ENCODE results near the gene CEND1. TPM values are rescaled to one million over a fixed set of nuclear protein-coding genes. Genes with fewer than 3 reads are reported as not detected.

CEND1 gene
- total RNA-seq (1.6 and 7.6 TPM in 2 replicates), polyA plus RNA-seq (1.7 and 8.2 TPM in 2 replicates)

DNA sequence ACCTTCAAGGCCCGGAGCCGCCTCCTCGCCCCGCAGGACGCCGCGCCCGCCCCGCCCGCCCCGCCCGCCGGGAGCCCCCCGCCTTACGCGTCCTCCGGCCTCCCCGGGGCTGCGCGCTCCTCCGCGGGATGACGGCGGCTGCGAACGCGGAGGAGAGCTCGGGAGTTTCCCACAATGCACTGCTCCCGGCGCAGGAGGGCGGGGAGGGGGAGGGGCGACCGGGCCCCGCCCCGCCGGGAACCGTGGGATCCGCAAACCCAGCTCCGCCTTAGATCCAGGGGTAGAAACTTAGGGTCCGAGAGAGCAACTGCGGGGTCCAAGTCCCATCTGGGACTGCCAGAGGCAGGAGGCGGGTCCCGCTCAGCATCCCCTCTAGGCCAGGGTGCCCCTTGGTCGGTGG is at the start of gene CEND1:
TSS of gene CEND1 (minus strand) at position 148 of the 400 bp plus-strand sequence. CDS start 1,514 bp downstream, outside the sequence.
- no peaks in the 10 kb centered on the region for H3K9me3 ChIP-seq (ENCODE audit: low read depth)
- peak in 1 of 2 donors; percentile 54 for DNase-seq (ENCODE audit: low read depth in 1 of 2, low spot score in 1 of 2)
- peaks cover 6% of the 10 kb centered on the region for H3K4me1 ChIP-seq (ENCODE audit: low read depth)
- no peak within 1 kb of the TSS for H3K27ac ChIP-seq
- TF ChIP-seq CTCF (IDR thresholded peaks at IDR 0.05; ENCODE audit: low read depth, low read length): no peak
- H3K27me3 ChIP-seq: no peaks in the 10 kb centered on the region
- H3K36me3 ChIP-seq: no peaks in the 10 kb centered on the region
- H3K4me3 ChIP-seq: no peak within 1 kb of the TSS

GRCh38 chr11:839280-839623 is 49.4 kb upstream of the CEND1 start:
- no peak overlapping the region for H3K4me3 ChIP-seq
- no peaks in the 10 kb centered on the region for H3K9me3 ChIP-seq (ENCODE audit: low read depth)
- no peaks in the 10 kb centered on the region for H3K27me3 ChIP-seq
- TF ChIP-seq CTCF (IDR thresholded peaks at IDR 0.05; ENCODE audit: low read depth, low read length): no peak
- H3K36me3 ChIP-seq: peaks cover 33% of the 10 kb centered on the region
- no peak overlapping the region for H3K27ac ChIP-seq
- H3K4me1 ChIP-seq (ENCODE audit: low read depth): peaks cover 17% of the 10 kb centered on the region
- no peak for DNase-seq (ENCODE audit: low read depth in 1 of 2, low spot score in 1 of 2)

DNA sequence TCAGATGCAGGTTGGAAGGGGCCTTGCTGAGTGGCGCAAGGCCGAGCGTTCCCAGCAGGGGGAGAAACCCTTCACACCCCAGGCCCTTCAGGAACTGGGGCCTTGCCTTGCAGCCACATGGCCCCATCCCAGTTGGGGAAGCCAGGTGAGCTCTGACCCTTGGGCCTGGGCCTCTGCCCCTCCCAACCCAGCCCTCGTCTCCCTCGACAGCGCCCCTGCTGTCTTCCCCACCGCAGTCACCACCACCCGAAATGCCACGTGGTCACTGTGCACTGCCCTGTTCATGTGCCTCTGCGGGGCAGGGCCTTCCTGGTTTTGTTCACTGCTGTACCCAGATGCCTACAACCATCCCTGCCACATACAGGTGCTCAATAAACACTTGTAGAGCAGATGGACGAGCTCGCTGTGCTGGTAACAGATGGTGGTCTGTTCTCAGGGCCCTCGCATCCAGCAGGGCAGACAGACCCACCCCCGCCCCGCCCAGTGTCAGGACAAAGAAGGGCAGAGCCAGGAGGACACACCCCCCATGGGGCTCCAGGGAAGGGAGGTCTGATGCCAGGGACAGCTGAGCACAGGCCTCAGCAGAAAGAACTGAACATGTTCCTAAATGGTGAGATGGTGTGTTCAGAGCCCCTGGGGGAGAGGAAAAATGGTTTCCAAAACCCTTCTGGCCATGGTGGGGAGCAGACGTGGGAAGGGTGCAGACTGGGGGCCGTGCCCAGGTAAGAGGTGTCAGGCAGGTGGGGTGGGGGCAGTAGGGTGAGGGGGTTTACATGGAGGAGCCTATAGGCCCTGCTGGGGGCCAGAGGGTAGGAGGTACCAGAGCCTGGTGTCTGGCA is 48.8 kb upstream of the CEND1 start:
- TF ChIP-seq CTCF (IDR thresholded peaks at IDR 0.05; ENCODE audit: low read depth, low read length): peak; percentile 28
- H3K9me3 ChIP-seq (ENCODE audit: low read depth): no peaks in the 10 kb centered on the region
- H3K36me3 ChIP-seq: peaks cover 33% of the 10 kb centered on the region
- peak in 1 of 2 donors; percentile 46 for DNase-seq (ENCODE audit: low read depth in 1 of 2, low spot score in 1 of 2)
- H3K4me3 ChIP-seq: no peak overlapping the region
- H3K4me1 ChIP-seq (ENCODE audit: low read depth): peaks cover 15% of the 10 kb centered on the region
- no peaks in the 10 kb centered on the region for H3K27me3 ChIP-seq
- peak overlapping the region; percentile 54 for H3K27ac ChIP-seq

GRCh38 chr11:837990-838307 is 48.1 kb upstream of the CEND1 start:
- Histone ChIP-seq H3K9me3 (ENCODE audit: low read depth) (no peaks in the 10 kb centered on the region), H3K4me1 (ENCODE audit: low read depth) (peaks cover 13% of the 10 kb centered on the region), H3K36me3 (peaks cover 33% of the 10 kb centered on the region), H3K27me3 (no peaks in the 10 kb centered on the region), H3K27ac (no peak overlapping the region), H3K4me3 (no peak overlapping the region)
- no peak for TF ChIP-seq CTCF (IDR thresholded peaks at IDR 0.05; ENCODE audit: low read depth, low read length)
- DNase-seq (ENCODE audit: low read depth in 1 of 2, low spot score in 1 of 2): no peak

GRCh38 chr11:837189-837989 is 47.5 kb upstream of the CEND1 start:
- peaks cover 33% of the 10 kb centered on the region for H3K36me3 ChIP-seq
- no peak for TF ChIP-seq CTCF (IDR thresholded peaks at IDR 0.05; ENCODE audit: low read depth, low read length)
- no peak overlapping the region for H3K4me3 ChIP-seq
- no peaks in the 10 kb centered on the region for H3K9me3 ChIP-seq (ENCODE audit: low read depth)
- no peaks in the 10 kb centered on the region for H3K27me3 ChIP-seq
- H3K4me1 ChIP-seq (ENCODE audit: low read depth): peaks cover 13% of the 10 kb centered on the region
- no peak overlapping the region for H3K27ac ChIP-seq
- DNase-seq (ENCODE audit: low read depth in 1 of 2, low spot score in 1 of 2): no peak
